CMK (cell line): ENCODE measurements around the gene AHNAK2.
"Not testable (repeated sequence)": the region's sequence is repeated elsewhere in the genome, so short reads cannot be mapped to it uniquely, and the experiment has no call there.

Experiments
- DNase-seq: peaks from one replicate; pipeline ENCODE4 v3.0.0-alpha.2; 2010; ENCODE audit warnings: low read depth

AHNAK2 gene

GRCh38 chr14:104977681-104978653 is at the start of gene AHNAK2:
Gene AHNAK2, minus strand, starts transcription at chr14:104978374. Its CDS starts 137 bp downstream, at chr14:104978237.
- DNase-seq, result peak; percentile 65

GRCh38 chr14:105027718-105028117 is 49.5 kb upstream of the AHNAK2 start:
- DNase-seq, result not testable (repeated sequence)

GRCh38 chr14:105026802-105027563 is 48.8 kb upstream of the AHNAK2 start:
- no peak for DNase-seq

GRCh38 chr14:105026033-105026785 is 48.0 kb upstream of the AHNAK2 start:
- no peak for DNase-seq

- DNase-seq, result no peak
Observed at GRCh38 chr14:105025429-105025828, 47.3 kb upstream of the AHNAK2 start.

- no peak for DNase-seq
Observed at GRCh38 chr14:105023791-105024480, 45.8 kb upstream of the AHNAK2 start.

GRCh38 chr14:105023144-105023543 is 45.0 kb upstream of the AHNAK2 start:
- no peak for DNase-seq

GRCh38 chr14:105022276-105022670 is 44.1 kb upstream of the AHNAK2 start:
- DNase-seq, result no peak

- DNase-seq, result no peak
Observed at GRCh38 chr14:105021656-105022275, 43.6 kb upstream of the AHNAK2 start.

GRCh38 chr14:105020815-105021655 is 42.9 kb upstream of the AHNAK2 start, which contains the start of gene CDCA4:
Gene CDCA4, minus strand, starts transcription at chr14:105021083. Its CDS starts 9,154 bp downstream, at chr14:105011929.
- peak; percentile 86 for DNase-seq

- DNase-seq, result no peak
Observed at GRCh38 chr14:105019861-105020814, 42.0 kb upstream of the AHNAK2 start.

GRCh38 chr14:105018414-105018813 is 40.2 kb upstream of the AHNAK2 start:
- no peak for DNase-seq

GRCh38 chr14:105015905-105016304 is 37.7 kb upstream of the AHNAK2 start:
- DNase-seq, result no peak

- no peak for DNase-seq
Observed at GRCh38 chr14:105015242-105015641, 37.1 kb upstream of the AHNAK2 start.

GRCh38 chr14:105014631-105015030 is 36.5 kb upstream of the AHNAK2 start:
- no peak for DNase-seq

GRCh38 chr14:105014032-105014431 is 35.9 kb upstream of the AHNAK2 start:
- no peak for DNase-seq

GRCh38 chr14:105013150-105013785 is 35.1 kb upstream of the AHNAK2 start:
- no peak for DNase-seq
